SK-N-SH (cell line): ENCODE results near the gene LDLRAP1. TPM values are rescaled to one million over a fixed set of nuclear protein-coding genes. Genes with fewer than 3 reads are reported as not detected.

Source experiments
- CTCF ChIA-PET: fragments of 300-600, 350-600 bp; formaldehyde crosslinking; extraction: SDS; loops from one replicate; lab custom pipeline; 2021; lab: Yijun Ruan, JAX
- POLR2A ChIA-PET: fragments of 350-600 bp; sonication (Branson Sonifier 250); formaldehyde crosslinking; extraction: SDS; loops from one replicate; lab custom pipeline; 2020; ENCODE audit warnings: antibody characterized with exemption, inconsistent platforms; lab: Yijun Ruan, JAX
- DNase-seq: peaks from one replicate; pipeline ENCODE4 v3.0.0; 2012
- H2AFZ ChIP-seq: fragments of 200-600 bp; sonication (generic); 2 replicates; pipeline ENCODE4 v1.8.1; 2016; ENCODE audit warnings: antibody characterized with exemption, mild to moderate bottlenecking, low read depth
- H3F3A ChIP-seq: fragments of 200-600 bp; sonication (generic); replicated peaks from 2 replicates; pipeline ENCODE3; 2016; ENCODE audit warnings: antibody characterized with exemption, mild to moderate bottlenecking; ENCODE audit not compliant: insufficient read depth
- H3K27ac ChIP-seq, 2 experiments: fragments of 200-500 bp in 1 of 2; fragments of 200-600 bp in 1 of 2; sonication (Bioruptor generic) in 1 of 2; sonication (generic), shearing (Covaris generic) in 1 of 2; 2 replicates each; pipeline versions ENCODE4 v1.5.1 to v1.6.1; 2014 to 2016; ENCODE audit warnings: low read depth in 2 of 2, inconsistent platforms in 1 of 2, low read length in 1 of 2, mild to moderate bottlenecking in 1 of 2, mixed read lengths in 1 of 2
- H3K27me3 ChIP-seq: fragments of 200-600 bp; sonication (generic), shearing (Covaris generic); 2 replicates; pipeline ENCODE4 v1.6.1; 2016; ENCODE audit warnings: mixed run types; ENCODE audit not compliant: insufficient read depth
- H3K36me3 ChIP-seq, 2 experiments: fragments of 200-500 bp in 1 of 2; fragments of 200-600 bp in 1 of 2; sonication (Bioruptor generic) in 1 of 2; sonication (generic) in 1 of 2; replicated peaks in 1 of 2; 2 replicates each; pipeline versions ENCODE3 to v1.5.1; 2014 to 2016; ENCODE audit warnings: low read length in 1 of 2, mild to moderate bottlenecking in 1 of 2; ENCODE audit not compliant: insufficient read depth in 2 of 2, control insufficient read depth in 1 of 2
- H3K4me1 ChIP-seq, 2 experiments: fragments of 200-500 bp in 1 of 2; fragments of 200-600 bp in 1 of 2; sonication (Bioruptor generic) in 1 of 2; sonication (generic), shearing (Covaris generic) in 1 of 2; 2 replicates each; pipeline versions ENCODE4 v1.5.1 to v1.6.1; 2014 to 2016; ENCODE audit warnings: low read depth in 1 of 2, low read length in 1 of 2, mixed run types in 1 of 2; ENCODE audit not compliant: insufficient read depth in 2 of 2, control insufficient read depth in 1 of 2
- H3K4me2 ChIP-seq: fragments of 200-600 bp; sonication (generic), shearing (Covaris generic); 2 replicates; pipeline ENCODE4 v1.6.1; 2017; ENCODE audit warnings: mixed run types
- H3K4me3 ChIP-seq, 2 experiments: fragments of 200-500 bp in 1 of 2; fragments of 200-600 bp in 1 of 2; sonication (Bioruptor generic) in 1 of 2; sonication (generic), shearing (Covaris generic) in 1 of 2; 2 replicates each; pipeline versions ENCODE4 v1.5.1 to v1.8.1; 2014 to 2016; ENCODE audit warnings: low read depth in 2 of 2, inconsistent platforms in 1 of 2, low read length in 1 of 2, mild to moderate bottlenecking in 1 of 2, mixed read lengths in 1 of 2, moderate library complexity in 1 of 2
- H3K79me2 ChIP-seq: fragments of 200-600 bp; sonication (generic); 2 replicates; pipeline ENCODE4 v1.8.1; 2017; ENCODE audit warnings: mild to moderate bottlenecking; ENCODE audit not compliant: insufficient read depth
- H3K9ac ChIP-seq: fragments of 200-600 bp; sonication (generic); 2 replicates; pipeline ENCODE4 v1.6.1; 2017; ENCODE audit warnings: mixed run types
- H3K9me2 ChIP-seq: fragments of 200-600 bp; sonication (generic); 2 replicates; pipeline ENCODE4 v1.6.1; 2017; ENCODE audit warnings: mixed run types
- H3K9me3 ChIP-seq: fragments of 200-600 bp; sonication (generic); 2 replicates; pipeline ENCODE4 v1.6.1; 2017; ENCODE audit warnings: mixed run types, mild to moderate bottlenecking, moderate library complexity
- H4K20me1 ChIP-seq: fragments of 200-600 bp; sonication (generic); 2 replicates; pipeline ENCODE4 v1.6.1; 2017; ENCODE audit warnings: mild to moderate bottlenecking, mixed run types; ENCODE audit not compliant: insufficient read depth
- CHD2 ChIP-seq: fragments of 150-350 bp; IDR thresholded peaks from 2 replicates; pipeline ENCODE4 v1.6.1; 2018; ENCODE audit warnings: low read length; ENCODE audit not compliant: partially characterized antibody
- ELF1 ChIP-seq: IDR thresholded peaks from 2 replicates; pipeline ENCODE4 v1.4.0; 2012
- EP300 ChIP-seq, 2 experiments: IDR thresholded peaks; 2 replicates each; pipeline versions ENCODE4 v1.4.0 to v1.6.1; 2012; ENCODE audit warnings: borderline replicate concordance in 1 of 2, low read depth in 1 of 2, low read length in 1 of 2
- EZH2phosphoT487 ChIP-seq: fragments of 200-600 bp; sonication (generic); IDR thresholded peaks from 2 replicates; pipeline ENCODE4 v1.6.1; 2017; ENCODE audit warnings: low read depth, mixed run types, mild to moderate bottlenecking, antibody characterized with exemption, moderate library complexity, borderline replicate concordance
- FOXM1 ChIP-seq: IDR thresholded peaks from 2 replicates; pipeline ENCODE4 v1.4.0; 2012; ENCODE audit warnings: low read depth, mild to moderate bottlenecking
- GABPA ChIP-seq: IDR thresholded peaks from 2 replicates; pipeline ENCODE4 v1.4.0; 2012; ENCODE audit warnings: low read depth, mild to moderate bottlenecking
- GATA2 ChIP-seq: sonication (generic); formaldehyde crosslinking; IDR thresholded peaks from 2 replicates; pipeline ENCODE4 v1.5.0; 2020; ENCODE audit warnings: mild to moderate bottlenecking, missing genetic modification reagents
- MXI1 ChIP-seq: IDR thresholded peaks from 2 replicates; pipeline ENCODE4 v1.6.1; 2012; ENCODE audit warnings: mild to moderate bottlenecking, low read depth, low read length, improper control_type of control experiment
- RCOR1 ChIP-seq: fragments of 150-350 bp; IDR thresholded peaks from 2 replicates; pipeline ENCODE4 v1.6.1; 2017; ENCODE audit warnings: antibody characterized with exemption, low read length
- REST ChIP-seq: IDR thresholded peaks from 2 replicates; pipeline ENCODE4 v1.6.1; 2012; ENCODE audit warnings: mild to moderate bottlenecking, low read depth, low read length, moderate library complexity
- RXRA ChIP-seq: IDR thresholded peaks from 2 replicates; pipeline ENCODE4 v1.4.0; 2012; ENCODE audit warnings: low read depth, mild to moderate bottlenecking, borderline replicate concordance
- SMC3 ChIP-seq: IDR thresholded peaks from 2 replicates; pipeline ENCODE4 v1.6.1; 2012; ENCODE audit warnings: low read depth, low read length, improper control_type of control experiment
- TEAD4 ChIP-seq: IDR thresholded peaks from 2 replicates; pipeline ENCODE4 v1.4.0; 2012; ENCODE audit warnings: mild to moderate bottlenecking, borderline replicate concordance; ENCODE audit not compliant: insufficient read depth
- USF1 ChIP-seq: IDR thresholded peaks from 2 replicates; pipeline ENCODE4 v1.4.0; 2012; ENCODE audit warnings: low read depth, borderline replicate concordance
- USF2 ChIP-seq: fragments of 150-350 bp; IDR thresholded peaks from 2 replicates; pipeline ENCODE4 v1.6.1; 2017; ENCODE audit warnings: antibody characterized with exemption, low read length, low read depth, borderline replicate concordance
- WGBS: methylation state at CpG from one replicate; pipeline ENCODE4 v1.1.6; 2017; ENCODE audit warnings: low lambda C conversion rate; 5-methylcytosine and 5-hydroxymethylcytosine counted together
- polyA plus RNA-seq, 3 experiments: library from polyadenylated mRNA; depleted of rRNA; stranded (reverse); fragments of >200 nt; gene quantifications; 2 replicates each; pipeline ENCODE4 v1.2.3, GENCODE V29; 2012
- TF ChIP-seq, protein P1 (sequence below): IDR thresholded peaks from 2 replicates; pipeline ENCODE4; 2012
- TF ChIP-seq, protein P2 (sequence below): fragments of 150-350 bp; IDR thresholded peaks from 2 replicates; pipeline ENCODE4 v1.6.1; 2016; ENCODE audit warnings: mild to moderate bottlenecking, low read depth, low read length

LDLRAP1 gene
- polyA plus RNA-seq, 1 of the 3 experiments (the other 2 are of a cell fraction): 19.1 TPM

GRCh38 chr1:25519624-25520023 lies 23.8 kb upstream of the LDLRAP1 start:
- H3K9ac ChIP-seq: no peak overlapping the region
- DNase-seq: no peak
- no peak overlapping the region for H3K4me2 ChIP-seq
- H3K36me3 ChIP-seq: no peaks in the 10 kb centered on the region
- H3K4me1 ChIP-seq: peaks cover 0 to 7% of the 10 kb centered on the region in 2 experiments; a peak in 1 of 4 replicates
- POLR2A ChIA-PET: no interaction called here
- H3K27me3 ChIP-seq: no peaks in the 10 kb centered on the region
- H3K27ac ChIP-seq: no peak overlapping the region
- H4K20me1 ChIP-seq: no peaks in the 10 kb centered on the region
- H3K9me2 ChIP-seq: no peaks in the 10 kb centered on the region
- no peak for TF ChIP-seq REST
- TF ChIP-seq RCOR1: no peak
- TF ChIP-seq, protein P1, sequence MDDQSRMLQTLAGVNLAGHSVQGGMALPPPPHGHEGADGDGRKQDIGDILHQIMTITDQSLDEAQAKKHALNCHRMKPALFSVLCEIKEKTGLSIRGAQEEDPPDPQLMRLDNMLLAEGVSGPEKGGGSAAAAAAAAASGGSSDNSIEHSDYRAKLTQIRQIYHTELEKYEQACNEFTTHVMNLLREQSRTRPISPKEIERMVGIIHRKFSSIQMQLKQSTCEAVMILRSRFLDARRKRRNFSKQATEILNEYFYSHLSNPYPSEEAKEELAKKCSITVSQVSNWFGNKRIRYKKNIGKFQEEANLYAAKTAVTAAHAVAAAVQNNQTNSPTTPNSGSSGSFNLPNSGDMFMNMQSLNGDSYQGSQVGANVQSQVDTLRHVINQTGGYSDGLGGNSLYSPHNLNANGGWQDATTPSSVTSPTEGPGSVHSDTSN: no peak
- TF ChIP-seq RXRA: no peak
- TF ChIP-seq EP300 (IDR thresholded peaks at IDR 0.05; ENCODE audit: borderline replicate concordance in 1 of 2, low read depth in 1 of 2, low read length in 1 of 2): no peak
- no peak for TF ChIP-seq USF2
- TF ChIP-seq FOXM1: no peak
- no peak for TF ChIP-seq EZH2phosphoT487
- no peak for TF ChIP-seq CHD2
- no peak for TF ChIP-seq GABPA
- TF ChIP-seq MXI1: no peak
- TF ChIP-seq SMC3: no peak
- TF ChIP-seq, protein P2, sequence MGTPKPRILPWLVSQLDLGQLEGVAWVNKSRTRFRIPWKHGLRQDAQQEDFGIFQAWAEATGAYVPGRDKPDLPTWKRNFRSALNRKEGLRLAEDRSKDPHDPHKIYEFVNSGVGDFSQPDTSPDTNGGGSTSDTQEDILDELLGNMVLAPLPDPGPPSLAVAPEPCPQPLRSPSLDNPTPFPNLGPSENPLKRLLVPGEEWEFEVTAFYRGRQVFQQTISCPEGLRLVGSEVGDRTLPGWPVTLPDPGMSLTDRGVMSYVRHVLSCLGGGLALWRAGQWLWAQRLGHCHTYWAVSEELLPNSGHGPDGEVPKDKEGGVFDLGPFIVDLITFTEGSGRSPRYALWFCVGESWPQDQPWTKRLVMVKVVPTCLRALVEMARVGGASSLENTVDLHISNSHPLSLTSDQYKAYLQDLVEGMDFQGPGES: no peak
- no peak for TF ChIP-seq TEAD4
- no peak for TF ChIP-seq GATA2 (CRISPR knock-in tag)
- no peak for TF ChIP-seq ELF1
- no peak for TF ChIP-seq USF1
- TF ChIP-seq, all 33 proteins: peak for 0
- WGBS: 66% methylated on average over 4 of the region's 5 CpGs
- Histone ChIP-seq H3F3A (no peaks in the 10 kb centered on the region), H3K9me3 (no peaks in the 10 kb centered on the region), H3K79me2 (no peaks in the 10 kb centered on the region), H3K4me3 (no peak overlapping the region), H2AFZ (no peak overlapping the region)
- CTCF ChIA-PET: interaction anchor here (0.7 to 4.3 kb wide), 12 partner anchors 13 to 291 kb away, joined by 3 to 46 read pairs (median 4); no protein-coding TSS in a partner anchor
